Gastrocnemius medialis (tissue), 4 donors: ENCODE results near the gene CD27. TPM values are rescaled to one million over a fixed set of nuclear protein-coding genes. Genes with fewer than 3 reads are reported as not detected.

ENCODE experiments used
- ATAC-seq, 2 donors: fragments of 150-250 bp; one replicate each; pipeline ENCODE4 v1.9.1; 2016
- DNase-seq, 2 donors: peaks; one replicate each; pipeline ENCODE4 v3.0.0-alpha.2; 2019
- H3K27ac ChIP-seq, 4 donors: fragments of 200-600 bp; sonication (generic); 1 replicate in 1 of 4; 2 replicates in 3 of 4; pipeline ENCODE4 v1.5.1; 2016 to 2018; ENCODE audit warnings: mild to moderate bottlenecking in 2 of 4, moderate library complexity in 1 of 4
- H3K27me3 ChIP-seq, 3 donors: fragments of 200-600 bp; sonication (generic) in 2 of 3; 1 replicate in 1 of 3; 2 replicates in 2 of 3; pipeline versions ENCODE4 v1.5.1 to v1.6.0; 2016 to 2019; ENCODE audit warnings: mild to moderate bottlenecking in 1 of 3, moderate library complexity in 1 of 3
- H3K36me3 ChIP-seq, 2 donors: fragments of 200-600 bp; sonication (generic) in 1 of 2; one replicate each; pipeline ENCODE4 v1.5.1; 2017 to 2018
- H3K4me1 ChIP-seq, 2 donors: fragments of 200-600 bp; sonication (generic) in 1 of 2; one replicate each; pipeline ENCODE4 v1.5.1; 2016 to 2017; ENCODE audit warnings: mild to moderate bottlenecking in 2 of 2
- H3K4me3 ChIP-seq, 4 donors: fragments of 200-600 bp; sonication (generic) in 3 of 4; 1 replicate in 1 of 4; 2 replicates in 3 of 4; pipeline ENCODE4 v1.5.1; 2016 to 2019; ENCODE audit warnings: mild to moderate bottlenecking in 2 of 4
- H3K9me3 ChIP-seq, 3 donors: fragments of 200-600 bp; sonication (generic) in 2 of 3; 1 replicate in 1 of 3; 2 replicates in 2 of 3; pipeline ENCODE4 v1.5.1; 2016 to 2019
- CTCF ChIP-seq, 5 experiments: fragments of 450-650 bp in 3 of 5; fragments of 200-600 bp in 2 of 5; sonication (generic) in 2 of 5; IDR thresholded peaks in 4 of 5; conservative IDR thresholded peaks in 1 of 5; 1 replicate in 4 of 5; 2 replicates in 1 of 5; pipeline ENCODE4 v1.5.1; 2016 to 2019; ENCODE audit warnings: antibody characterized with exemption in 5 of 5, mild to moderate bottlenecking in 3 of 5, moderate library complexity in 3 of 5
- POLR2A ChIP-seq, 2 donors: fragments of 450-650 bp; IDR thresholded peaks; one replicate each; pipeline ENCODE4 v1.6.1; 2017; ENCODE audit warnings: antibody characterized with exemption in 2 of 2, mild to moderate bottlenecking in 2 of 2, moderate library complexity in 2 of 2
- in situ Hi-C, 4 donors: fragments of 200-750 bp; cut with MboI; loops; one replicate each; pipeline versions ENCODE4 v1.15.0 to v1.8.0; 2017; ENCODE audit warnings: low sequenced_read_pairs in 4 of 4
- intact Hi-C: fragments of 100-400 bp; cut with DNase I; formaldehyde crosslinking; loops from one replicate; pipeline ENCODE4 v1.15.1; 2023; ENCODE audit warnings: low total_unique reads
- total RNA-seq, 4 donors: library from RNA; depleted of rRNA; stranded (reverse); fragments of >200 nt; gene quantifications; one replicate each; pipeline versions ENCODE4 v1.1.0 to v1.2.3, GENCODE V29; 2016

Gene CD27
- total RNA-seq, 4 donors from 2014 or later = 0.55 TPM; not detected in 3

- TF ChIP-seq POLR2A (IDR thresholded peaks at IDR 0.05) (no peak), CTCF (IDR thresholded peaks at IDR 0.05 in 4 of 5, conservative IDR thresholded peaks at IDR 0.05 in 1 of 5) (no peak)
Observed at GRCh38 chr12:6437586-6437985, 7.2 kb upstream of the CD27 start.

GRCh38 chr12:6438345-6438744, 6.4 kb upstream of the CD27 start:
- DNase-seq (no peak), ATAC-seq (no peak)
- Histone ChIP-seq H3K4me1 (no peaks in the 10 kb centered on the region), H3K27ac (no peak overlapping the region), H3K36me3 (no peaks in the 10 kb centered on the region), H3K4me3 (no peak overlapping the region), H3K9me3 (no peaks in the 10 kb centered on the region), H3K27me3 (no peaks in the 10 kb centered on the region)
- in situ Hi-C loops = no loop called here
- no peak for TF ChIP-seq POLR2A (IDR thresholded peaks at IDR 0.05)
- TF ChIP-seq CTCF (IDR thresholded peaks at IDR 0.05 in 4 of 5, conservative IDR thresholded peaks at IDR 0.05 in 1 of 5) = no peak
- intact Hi-C loops = no loop called here

More at GRCh38 chr12:6437586-6437985, 7.2 kb upstream of the CD27 start:
- no peaks in the 10 kb centered on the region for H3K9me3 ChIP-seq
- DNase-seq = no peak
- no peak overlapping the region for H3K4me3 ChIP-seq
- no peaks in the 10 kb centered on the region for H3K36me3 ChIP-seq
- no peak overlapping the region for H3K27ac ChIP-seq
- intact Hi-C loops = no loop called here
- H3K27me3 ChIP-seq = no peaks in the 10 kb centered on the region
- no peak for ATAC-seq
- no peaks in the 10 kb centered on the region for H3K4me1 ChIP-seq
- in situ Hi-C loops = no loop called here

- H3K9me3 ChIP-seq = no peaks in the 10 kb centered on the region
- H3K27ac ChIP-seq = no peak overlapping the region
- no peaks in the 10 kb centered on the region for H3K4me1 ChIP-seq
- no peak for ATAC-seq
- H3K36me3 ChIP-seq = no peaks in the 10 kb centered on the region
- H3K27me3 ChIP-seq = no peaks in the 10 kb centered on the region
- H3K4me3 ChIP-seq = no peak overlapping the region
- in situ Hi-C loops = no loop called here
- intact Hi-C loops = no loop called here
- TF ChIP-seq CTCF (IDR thresholded peaks at IDR 0.05 in 4 of 5, conservative IDR thresholded peaks at IDR 0.05 in 1 of 5) (no peak), POLR2A (IDR thresholded peaks at IDR 0.05) (no peak)
- DNase-seq = no peak
Observed at GRCh38 chr12:6440391-6440790, 4.4 kb upstream of the CD27 start.

- H3K27me3 ChIP-seq = no peaks in the 10 kb centered on the region
- in situ Hi-C loops (no loop called here), intact Hi-C loops (no loop called here)
- ATAC-seq (no peak), DNase-seq (no peak)
- no peak overlapping the region for H3K27ac ChIP-seq
- H3K4me3 ChIP-seq = no peak overlapping the region
- no peak for TF ChIP-seq POLR2A (IDR thresholded peaks at IDR 0.05)
- TF ChIP-seq CTCF (IDR thresholded peaks at IDR 0.05 in 4 of 5, conservative IDR thresholded peaks at IDR 0.05 in 1 of 5) = no peak
- H3K9me3 ChIP-seq = no peaks in the 10 kb centered on the region
- no peaks in the 10 kb centered on the region for H3K36me3 ChIP-seq
- no peaks in the 10 kb centered on the region for H3K4me1 ChIP-seq
Observed at GRCh38 chr12:6442836-6443235, 1.9 kb upstream of the CD27 start.

- no peak for TF ChIP-seq CTCF (IDR thresholded peaks at IDR 0.05 in 4 of 5, conservative IDR thresholded peaks at IDR 0.05 in 1 of 5)
- no peak for TF ChIP-seq POLR2A (IDR thresholded peaks at IDR 0.05)
- DNase-seq = no peak
- H3K27ac ChIP-seq = no peak overlapping the region
- H3K4me3 ChIP-seq = no peak overlapping the region
- ATAC-seq = no peak
- no peaks in the 10 kb centered on the region for H3K9me3 ChIP-seq
- H3K36me3 ChIP-seq = no peaks in the 10 kb centered on the region
- no peaks in the 10 kb centered on the region for H3K27me3 ChIP-seq
- in situ Hi-C loops = no loop called here
- intact Hi-C loops = no loop called here
- no peaks in the 10 kb centered on the region for H3K4me1 ChIP-seq
Observed at GRCh38 chr12:6443361-6443983, 1.3 kb upstream of the CD27 start.
